HepG2 (cell line): ENCODE data around the gene ALDH3A1. TPM values are rescaled to one million over a fixed set of nuclear protein-coding genes. Genes with fewer than 3 reads are reported as not detected.
A peak's percentile ranks its signal among the peaks of the same experiment; 100 is the strongest.

ENCODE experiments used
- CBFB ChIP-seq: sonication (generic); formaldehyde crosslinking; IDR thresholded peaks from 2 replicates; pipeline ENCODE4 v1.4.0; 2020; ENCODE audit warnings: missing genetic modification reagents
- NR0B2 ChIP-seq: sonication (generic); formaldehyde crosslinking; IDR thresholded peaks from 2 replicates; pipeline ENCODE4 v1.4.0; 2020; ENCODE audit warnings: mild to moderate bottlenecking, missing genetic modification reagents
- NR1H2 ChIP-seq: sonication (generic); formaldehyde crosslinking; IDR thresholded peaks from 2 replicates; pipeline ENCODE4 v1.8.1; 2022; ENCODE audit warnings: low read depth, missing genetic modification reagents, borderline replicate concordance
- RBM22 ChIP-seq: fragments of 200-400 bp; formaldehyde crosslinking; optimal IDR thresholded peaks from 2 replicates; pipeline ENCODE3; 2017; ENCODE audit warnings: mild to moderate bottlenecking, low read length, moderate library complexity
- REPIN1 ChIP-seq: sonication (generic); formaldehyde crosslinking; IDR thresholded peaks from 2 replicates; pipeline ENCODE4 v1.8.0; 2022; ENCODE audit warnings: missing genetic modification reagents, low read depth, mild to moderate bottlenecking, borderline replicate concordance
- SIN3B ChIP-seq: fragments of 150-350 bp; IDR thresholded peaks from 2 replicates; pipeline ENCODE4 v1.6.1; 2014; ENCODE audit warnings: low read length
- ZNF333 ChIP-seq: sonication (generic); formaldehyde crosslinking; IDR thresholded peaks from 2 replicates; pipeline ENCODE4 v1.4.0; 2020; ENCODE audit warnings: mild to moderate bottlenecking, missing genetic modification reagents, borderline replicate concordance
- ZNF570 ChIP-seq: sonication (generic); formaldehyde crosslinking; IDR thresholded peaks from 2 replicates; pipeline ENCODE4 v1.4.0; 2020; ENCODE audit warnings: mild to moderate bottlenecking, missing genetic modification reagents, borderline replicate concordance
- ZNF687 ChIP-seq: sonication (generic); formaldehyde crosslinking; IDR thresholded peaks from 2 replicates; pipeline ENCODE4 v1.5.1; 2020; ENCODE audit warnings: mild to moderate bottlenecking, missing genetic modification reagents, moderate library complexity
- ZNF710 ChIP-seq: sonication (generic); formaldehyde crosslinking; IDR thresholded peaks from 2 replicates; pipeline ENCODE4 v1.5.0; 2020; ENCODE audit warnings: mild to moderate bottlenecking, missing genetic modification reagents, borderline replicate concordance
- ZSCAN20 ChIP-seq: sonication (generic); formaldehyde crosslinking; IDR thresholded peaks from 2 replicates; pipeline ENCODE4 v1.4.0; 2020; ENCODE audit warnings: missing genetic modification reagents, mild to moderate bottlenecking, borderline replicate concordance
- polyA plus RNA-seq, 8 experiments: library from polyadenylated mRNA; depleted of rRNA in 3 of 8; stranded (reverse) in 7 of 8; unstranded in 1 of 8; fragments of >200 nt; fragmentation: Illumina TruSeq in 4 of 8; extraction: Trizol in 4 of 8; gene quantifications; 2 replicates each; pipeline versions ENCODE4 v1.2.1 to v1.2.3, GENCODE V29; 2011 to 2016; ENCODE audit warnings: low read depth in 4 of 8, missing spikeins in 1 of 8, mixed read lengths in 1 of 8; ENCODE audit not compliant: insufficient read depth in 1 of 8
- total RNA-seq, 5 experiments: library from RNA; depleted of rRNA; stranded (reverse); fragments of >200 nt; fragmentation: Illumina TruSeq; extraction: Trizol; gene quantifications; 2 replicates each; pipeline ENCODE4 v1.2.3, GENCODE V29; 2016; ENCODE audit warnings: low read depth in 1 of 5
- TF ChIP-seq, protein P1 (sequence below): sonication (generic); formaldehyde crosslinking; IDR thresholded peaks from 2 replicates; pipeline ENCODE4 v1.4.0; 2020; ENCODE audit warnings: mild to moderate bottlenecking, missing genetic modification reagents
- TF ChIP-seq, protein P2 (sequence below): sonication (generic); formaldehyde crosslinking; IDR thresholded peaks from 2 replicates; pipeline ENCODE4 v1.4.0; 2020; ENCODE audit warnings: low read depth, mild to moderate bottlenecking, missing genetic modification reagents

The ALDH3A1 gene
- total and polyA plus RNA-seq, 2 of the 13 experiments (the other 11 are each of a cell fraction or from before 2014, with no cell fraction given): 0.07 to 0.62 TPM

- TF ChIP-seq, protein P1, sequence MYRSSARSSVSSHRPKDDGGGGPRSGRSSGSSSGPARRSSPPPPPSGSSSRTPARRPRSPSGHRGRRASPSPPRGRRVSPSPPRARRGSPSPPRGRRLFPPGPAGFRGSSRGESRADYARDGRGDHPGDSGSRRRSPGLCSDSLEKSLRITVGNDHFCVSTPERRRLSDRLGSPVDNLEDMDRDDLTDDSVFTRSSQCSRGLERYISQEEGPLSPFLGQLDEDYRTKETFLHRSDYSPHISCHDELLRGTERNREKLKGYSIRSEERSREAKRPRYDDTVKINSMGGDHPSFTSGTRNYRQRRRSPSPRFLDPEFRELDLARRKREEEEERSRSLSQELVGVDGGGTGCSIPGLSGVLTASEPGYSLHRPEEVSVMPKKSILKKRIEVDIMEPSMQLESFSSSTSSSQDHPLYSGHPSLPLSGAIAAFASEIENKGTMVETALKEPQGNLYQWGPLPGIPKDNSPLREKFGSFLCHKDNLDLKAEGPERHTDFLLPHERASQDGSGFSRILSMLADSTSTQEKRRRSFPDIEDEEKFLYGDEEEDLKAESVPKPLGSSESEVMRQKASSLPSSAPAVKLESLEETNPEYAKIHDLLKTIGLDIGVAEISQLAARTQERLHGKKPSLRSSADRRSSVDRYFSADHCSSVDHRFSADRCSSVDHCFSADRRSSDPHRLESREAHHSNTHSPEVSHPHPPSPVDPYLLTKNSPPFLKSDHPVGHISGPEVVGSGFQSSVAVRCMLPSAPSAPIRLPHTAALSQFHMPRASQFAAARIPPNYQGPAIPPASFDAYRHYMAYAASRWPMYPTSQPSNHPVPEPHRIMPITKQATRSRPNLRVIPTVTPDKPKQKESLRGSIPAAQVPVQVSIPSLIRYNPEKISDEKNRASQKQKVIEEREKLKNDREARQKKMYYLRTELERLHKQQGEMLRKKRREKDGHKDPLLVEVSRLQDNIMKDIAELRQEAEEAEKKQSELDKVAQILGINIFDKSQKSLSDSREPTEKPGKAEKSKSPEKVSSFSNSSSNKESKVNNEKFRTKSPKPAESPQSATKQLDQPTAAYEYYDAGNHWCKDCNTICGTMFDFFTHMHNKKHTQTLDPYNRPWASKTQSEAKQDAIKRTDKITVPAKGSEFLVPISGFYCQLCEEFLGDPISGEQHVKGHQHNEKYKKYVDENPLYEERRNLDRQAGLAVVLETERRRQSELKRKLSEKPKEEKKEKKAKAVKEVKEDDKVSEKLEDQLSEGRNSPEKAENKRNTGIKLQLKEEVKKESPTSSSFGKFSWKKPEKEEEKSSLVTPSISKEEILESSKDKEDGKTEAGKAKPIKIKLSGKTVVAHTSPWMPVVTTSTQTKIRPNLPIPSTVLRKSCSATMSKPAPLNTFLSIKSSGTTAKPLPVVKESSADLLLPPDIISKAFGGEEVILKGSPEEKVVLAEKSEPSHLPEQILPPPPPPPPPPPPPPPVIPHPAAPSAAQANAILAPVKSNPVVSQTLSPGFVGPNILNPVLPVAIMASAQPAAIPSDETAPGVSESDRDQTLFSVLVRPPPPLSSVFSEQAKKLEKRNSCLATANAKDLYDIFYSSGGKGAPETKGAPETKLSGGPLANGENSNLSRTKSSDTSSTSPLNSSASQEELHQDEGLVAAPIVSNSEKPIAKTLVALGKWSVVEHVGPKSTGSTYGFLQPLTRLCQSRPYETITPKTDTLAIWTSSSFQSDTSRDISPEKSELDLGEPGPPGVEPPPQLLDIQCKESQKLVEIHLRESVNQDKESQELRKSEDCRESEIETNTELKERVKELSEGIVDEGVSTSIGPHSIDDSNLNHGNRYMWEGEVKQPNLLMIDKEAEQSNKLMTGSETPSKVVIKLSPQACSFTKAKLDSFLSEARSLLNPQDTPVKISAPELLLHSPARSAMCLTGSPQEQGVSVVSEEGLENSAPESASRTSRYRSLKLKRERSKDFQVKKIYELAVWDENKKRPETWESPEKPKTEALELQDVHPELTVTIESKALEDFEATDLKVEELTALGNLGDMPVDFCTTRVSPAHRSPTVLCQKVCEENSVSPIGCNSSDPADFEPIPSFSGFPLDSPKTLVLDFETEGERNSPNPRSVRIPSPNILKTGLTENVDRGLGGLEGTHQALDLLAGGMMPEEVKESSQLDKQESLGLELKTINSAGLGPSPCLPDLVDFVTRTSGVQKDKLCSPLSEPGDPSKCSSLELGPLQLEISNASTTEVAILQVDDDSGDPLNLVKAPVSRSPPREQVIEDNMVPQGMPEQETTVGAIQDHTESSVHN (CRISPR knock-in tag): no peak
- TF ChIP-seq SIN3B: no peak
- no peak for TF ChIP-seq NR0B2 (CRISPR knock-in tag)
- no peak for TF ChIP-seq RBM22
- TF ChIP-seq CBFB: no peak
- peak; percentile 72 for TF ChIP-seq ZNF687
- no peak for TF ChIP-seq ZNF333 (CRISPR knock-in tag)
- no peak for TF ChIP-seq NR1H2 (CRISPR knock-in tag)
- TF ChIP-seq, protein P2, sequence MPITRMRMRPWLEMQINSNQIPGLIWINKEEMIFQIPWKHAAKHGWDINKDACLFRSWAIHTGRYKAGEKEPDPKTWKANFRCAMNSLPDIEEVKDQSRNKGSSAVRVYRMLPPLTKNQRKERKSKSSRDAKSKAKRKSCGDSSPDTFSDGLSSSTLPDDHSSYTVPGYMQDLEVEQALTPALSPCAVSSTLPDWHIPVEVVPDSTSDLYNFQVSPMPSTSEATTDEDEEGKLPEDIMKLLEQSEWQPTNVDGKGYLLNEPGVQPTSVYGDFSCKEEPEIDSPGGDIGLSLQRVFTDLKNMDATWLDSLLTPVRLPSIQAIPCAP (CRISPR knock-in tag): no peak
- TF ChIP-seq ZNF570 (CRISPR knock-in tag): no peak
- TF ChIP-seq REPIN1 (CRISPR knock-in tag): 0 out of 2 replicates have a peak, but pooled peaks have one; percentile 34
- TF ChIP-seq ZSCAN20: no peak
- no peak for TF ChIP-seq ZNF710 (CRISPR knock-in tag)
These were observed 14.4 kb upstream of the ALDH3A1 start (continued) for GRCh38 chr17:19762515-19762961.
